Endometrial microvascular endothelial cells (primary cell): ENCODE results near the gene LRRTM4. TPM values are rescaled to one million over a fixed set of nuclear protein-coding genes. Genes with fewer than 3 reads are reported as not detected.

ENCODE experiments used
- in situ Hi-C: cut with HindIII; loops from 2 replicates; pipeline ENCODE4 v1.10.0; 2017; ENCODE audit warnings: low sequenced_read_pairs, low pct_unique_long_range_greater_than_20kb; ENCODE audit errors: inconsistent ontology term
- total RNA-seq: library from RNA; depleted of rRNA; stranded (reverse); fragments of >200 nt; gene quantifications from one replicate; pipeline ENCODE4 v1.2.3, GENCODE V29; 2015; ENCODE audit errors: inconsistent ontology term

Gene LRRTM4
- total RNA-seq, 1 donor from 2014 or later, result not detected

DNA sequence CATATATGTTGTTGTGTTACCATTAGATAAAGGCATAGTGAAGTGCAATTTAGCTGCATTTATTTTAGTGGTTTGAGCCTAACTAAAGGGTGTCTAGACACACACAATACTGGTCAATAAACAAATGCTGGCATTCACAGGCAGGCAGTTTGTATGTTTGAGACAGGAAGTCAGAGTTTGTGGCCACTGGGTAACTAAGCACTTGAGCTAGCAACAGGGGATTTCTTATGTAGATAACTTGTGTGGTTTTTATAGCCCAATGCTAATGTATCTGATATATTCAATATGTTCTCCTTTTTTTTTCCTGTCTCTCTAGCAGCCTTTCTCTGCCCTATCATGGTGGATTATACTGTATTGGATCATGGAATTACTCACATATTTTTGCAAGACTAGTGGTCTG lies 38.1 kb downstream of the LRRTM4 start:
- in situ Hi-C loops, result no loop called here

DNA sequence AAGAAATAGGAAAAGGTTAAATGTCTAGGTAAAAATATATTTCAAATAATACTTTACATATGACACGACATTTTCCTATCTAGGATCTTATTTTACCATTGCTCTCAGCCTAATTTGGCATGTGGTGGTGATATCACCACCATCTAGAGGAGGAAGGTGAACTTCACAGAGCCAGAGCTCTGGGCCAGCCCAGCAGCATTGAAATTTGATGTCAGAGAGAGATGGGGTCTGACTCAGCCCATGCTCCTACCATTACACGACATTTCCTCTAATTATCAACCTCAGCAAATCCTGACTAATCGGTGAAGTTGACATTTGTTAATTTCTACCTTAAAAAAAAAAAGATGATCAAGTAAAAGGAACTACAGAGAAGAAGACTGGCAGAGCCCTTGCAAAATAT lies 42.3 kb downstream of the LRRTM4 start:
- in situ Hi-C loops, result no loop called here

DNA sequence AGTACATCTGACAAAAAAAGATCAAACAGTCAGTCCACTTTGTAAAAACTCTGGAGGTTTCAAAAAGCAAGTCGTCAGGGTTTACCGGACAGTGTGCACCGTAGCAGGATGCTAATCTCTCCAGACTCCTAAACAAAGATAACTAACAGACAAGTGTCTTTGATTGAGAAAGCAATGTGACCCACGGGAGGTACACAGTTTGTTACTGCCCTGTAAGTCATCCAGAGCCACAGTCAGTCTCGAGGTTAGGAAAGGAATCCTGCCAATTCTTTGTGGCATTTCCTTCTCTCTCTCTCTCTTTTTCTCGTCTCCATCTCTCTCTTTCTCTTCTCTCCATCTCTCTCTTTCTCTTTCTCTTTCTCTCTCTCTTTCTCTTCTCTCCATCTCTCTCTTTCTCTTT lies 42.8 kb downstream of the LRRTM4 start:
- in situ Hi-C loops, result no loop called here

DNA sequence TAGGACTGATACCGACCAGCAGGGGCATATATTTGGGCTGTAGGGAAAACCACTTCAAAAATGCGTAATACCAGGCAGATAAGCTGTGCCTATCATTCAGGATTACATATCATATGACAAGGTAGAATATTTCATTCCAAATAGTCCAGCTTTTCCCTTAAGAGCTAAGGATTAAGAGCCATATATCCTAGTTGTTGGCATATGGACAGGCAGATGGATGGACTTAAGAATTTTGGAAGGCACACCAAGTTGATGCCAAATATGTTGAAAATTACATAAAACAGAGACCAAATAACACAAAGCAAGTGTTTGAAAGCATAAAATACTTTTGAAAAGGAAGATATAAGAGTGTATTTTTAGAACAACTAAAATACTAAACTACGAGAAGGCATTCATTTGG lies 52.1 kb downstream of the LRRTM4 start:
- in situ Hi-C loops, result no loop called here

DNA sequence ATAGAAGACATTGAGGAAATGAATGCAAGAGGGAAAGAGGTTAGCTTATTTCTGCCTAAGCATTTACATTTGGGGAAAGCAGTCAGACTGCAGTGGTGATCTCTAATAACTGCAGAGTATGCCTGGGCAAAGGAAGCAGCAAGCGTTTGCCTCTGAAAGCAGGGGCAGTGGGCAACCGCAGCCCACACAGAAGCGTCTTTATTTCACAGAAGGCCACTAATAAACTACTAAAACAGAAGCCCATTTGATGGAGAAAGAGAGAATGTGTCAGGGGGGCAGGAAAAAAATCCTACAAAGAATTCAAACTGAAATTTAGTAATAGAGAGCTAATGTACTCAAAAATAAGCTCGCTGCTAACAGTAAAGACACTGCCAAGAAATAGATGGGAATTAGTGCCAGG lies 53.1 kb downstream of the LRRTM4 start:
- in situ Hi-C loops, result no loop called here

DNA sequence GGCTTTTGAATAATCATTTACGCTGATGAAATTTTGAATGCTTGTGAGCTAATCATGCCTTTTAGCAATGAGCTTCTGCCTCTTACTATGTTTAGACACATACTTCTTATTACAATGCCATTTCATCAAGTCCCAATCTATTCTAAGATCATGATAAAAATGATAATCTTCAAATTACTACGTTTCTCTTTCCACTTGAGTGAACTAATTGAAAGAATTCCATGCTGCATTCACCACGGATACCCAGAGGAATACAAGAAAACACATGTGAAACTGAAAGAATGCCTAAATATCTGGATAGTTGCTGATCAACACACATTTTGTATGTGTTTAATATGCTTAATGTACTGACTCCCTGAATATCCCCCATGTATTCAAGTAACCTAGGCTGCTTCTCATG lies 62.3 kb downstream of the LRRTM4 start:
- in situ Hi-C loops, result no loop called here

DNA sequence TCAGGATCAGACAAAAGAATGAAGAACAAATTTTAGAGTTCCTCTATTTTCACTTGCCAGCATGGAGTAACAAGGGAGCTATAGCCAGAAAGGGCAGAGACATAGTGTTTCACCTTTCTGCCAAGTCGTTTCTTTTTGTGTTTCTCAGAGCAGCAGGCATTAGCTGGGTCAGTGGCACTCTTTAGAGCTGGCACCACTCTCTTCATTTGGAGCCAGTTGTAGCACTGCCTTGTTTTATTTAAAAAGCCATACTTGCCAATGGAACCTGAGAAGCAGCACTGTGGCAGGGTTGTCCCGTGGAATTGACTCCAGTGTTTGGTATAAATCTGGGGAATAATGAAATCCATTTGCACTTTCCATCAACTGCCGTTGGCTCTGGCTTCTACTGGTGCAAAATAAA lies 64.0 kb downstream of the LRRTM4 start:
- in situ Hi-C loops, result no loop called here

DNA sequence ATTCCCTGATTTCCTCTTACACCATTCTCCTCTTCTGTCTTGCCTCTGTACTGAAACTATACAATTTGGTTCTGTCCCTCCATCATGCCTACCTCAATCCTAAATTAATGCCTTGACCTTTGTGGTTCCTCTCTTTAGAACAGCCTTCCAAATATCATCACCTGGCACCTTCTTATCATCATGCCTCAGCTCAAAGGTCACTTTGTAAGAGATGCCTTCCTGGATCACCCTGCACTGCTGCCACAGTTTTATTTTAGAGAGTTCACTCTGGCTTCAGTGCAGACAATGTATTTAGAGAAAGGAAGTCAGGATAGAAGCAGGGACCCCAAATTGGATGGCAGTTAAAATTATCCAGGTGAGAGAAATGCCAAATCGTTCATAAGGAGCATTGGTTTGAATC lies 64.5 kb downstream of the LRRTM4 start:
- in situ Hi-C loops, result no loop called here

DNA sequence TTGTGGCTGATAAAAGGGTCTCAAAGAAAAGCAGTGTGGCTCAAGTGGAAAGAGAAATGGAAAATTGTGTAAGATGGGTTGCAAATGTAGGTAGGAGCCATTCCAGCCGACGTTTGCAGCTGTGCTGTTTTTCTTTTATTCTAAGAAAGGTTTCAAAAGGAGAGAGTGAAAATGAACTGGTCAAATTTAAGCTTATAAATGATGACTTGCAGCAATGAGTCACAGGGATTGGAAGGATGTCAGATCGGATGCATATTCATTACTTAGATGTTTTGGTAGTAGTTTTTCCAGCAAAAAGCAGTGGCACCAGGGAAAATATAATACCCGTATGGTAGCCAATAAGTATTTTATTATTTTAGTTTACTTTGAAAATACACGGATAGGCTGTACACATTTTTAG lies 79.1 kb downstream of the LRRTM4 start:
- in situ Hi-C loops, result no loop called here

DNA sequence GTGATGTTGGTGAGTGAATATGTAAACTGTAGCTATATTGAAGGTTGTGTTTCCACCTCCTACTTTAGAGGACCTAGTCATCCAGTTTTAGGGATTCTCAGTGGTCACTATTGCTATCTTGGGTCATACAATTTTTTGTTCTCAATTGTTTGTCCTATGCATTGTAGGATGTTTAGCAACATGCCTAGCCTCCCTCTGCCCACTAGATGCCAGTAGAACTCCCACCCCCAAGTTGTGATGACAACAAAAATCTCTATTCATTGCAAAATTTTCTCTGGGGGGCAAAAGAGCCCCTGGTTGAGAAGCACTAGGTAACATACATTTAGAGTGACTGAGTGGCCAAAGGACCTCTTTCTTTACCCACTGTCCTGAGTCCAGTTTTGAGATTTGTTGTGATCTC lies 87.3 kb downstream of the LRRTM4 start:
- in situ Hi-C loops, result no loop called here

DNA sequence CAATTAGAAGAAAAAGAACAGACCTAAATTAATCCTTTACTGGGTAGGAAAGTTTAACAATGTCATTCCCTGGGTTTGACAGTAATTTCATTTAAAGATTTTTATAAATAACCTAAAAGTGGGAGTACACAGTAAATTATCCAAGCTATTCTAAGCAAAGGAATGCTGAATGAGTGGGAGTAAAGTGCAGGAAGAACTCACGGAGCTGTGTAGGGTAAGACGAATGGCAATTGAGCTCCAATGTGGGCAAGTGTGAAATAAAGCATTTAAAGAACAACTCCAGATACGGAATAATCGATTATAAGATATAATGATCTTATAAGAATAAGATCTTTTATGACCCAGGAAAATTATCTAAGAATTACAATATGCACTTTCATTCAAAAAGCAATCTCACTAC lies 93.2 kb downstream of the LRRTM4 start:
- in situ Hi-C loops, result no loop called here

DNA sequence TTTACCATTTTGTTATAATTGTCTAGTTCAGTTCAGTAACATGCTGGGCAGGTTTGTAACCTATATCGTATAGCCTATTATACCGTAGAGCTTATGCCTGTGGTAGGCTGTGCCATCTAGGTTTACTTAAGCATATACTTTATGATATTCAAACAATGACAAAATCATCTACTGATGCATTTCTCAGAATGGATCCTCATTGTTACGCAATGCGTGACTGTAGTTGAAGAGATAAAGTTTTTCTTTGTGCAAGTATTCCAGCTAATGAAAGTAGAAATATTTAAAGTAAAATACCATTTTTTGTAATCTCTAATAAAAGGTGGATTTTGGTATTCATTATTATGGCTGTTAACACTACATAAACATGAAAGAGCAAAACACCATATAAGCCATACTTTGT lies 100.2 kb downstream of the LRRTM4 start:
- in situ Hi-C loops, result no loop called here

DNA sequence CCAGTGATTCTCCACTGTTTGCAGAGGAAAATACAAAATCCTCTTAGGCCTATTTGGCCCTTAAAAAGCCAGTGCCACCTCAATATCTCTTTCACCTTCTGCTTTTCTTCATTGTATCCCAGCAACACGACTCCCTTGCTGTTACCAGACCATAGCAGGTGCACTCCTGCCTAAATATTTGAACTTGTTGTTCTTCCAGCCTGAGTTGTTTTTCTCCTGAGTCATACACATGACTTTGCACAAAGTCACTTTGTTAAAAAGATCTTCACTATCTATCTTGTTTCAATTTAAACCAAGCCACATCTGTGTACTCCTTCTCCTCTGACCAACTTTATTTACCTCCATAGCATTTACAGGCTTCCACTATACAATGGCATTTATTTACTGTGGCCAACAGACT lies 103.6 kb downstream of the LRRTM4 start:
- in situ Hi-C loops, result no loop called here

DNA sequence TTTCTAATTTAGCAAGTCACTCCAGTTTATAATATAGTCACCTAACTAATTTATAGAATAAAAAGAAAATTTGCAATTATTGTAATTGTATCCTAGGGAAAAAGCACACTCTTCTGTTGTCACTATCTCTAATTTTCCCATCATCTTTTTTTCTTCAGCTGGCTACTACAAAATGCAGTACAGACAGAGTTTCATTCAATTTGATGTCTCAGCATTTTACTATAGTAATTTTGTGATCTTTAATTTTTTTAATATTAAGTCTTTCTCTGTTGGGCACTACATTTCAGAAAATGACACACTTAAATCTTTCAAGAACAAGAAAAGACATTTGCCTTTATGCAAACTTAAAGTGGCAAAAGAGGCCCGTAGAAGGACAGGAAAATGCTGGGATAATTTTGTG lies 118.0 kb downstream of the LRRTM4 start:
- in situ Hi-C loops, result no loop called here

DNA sequence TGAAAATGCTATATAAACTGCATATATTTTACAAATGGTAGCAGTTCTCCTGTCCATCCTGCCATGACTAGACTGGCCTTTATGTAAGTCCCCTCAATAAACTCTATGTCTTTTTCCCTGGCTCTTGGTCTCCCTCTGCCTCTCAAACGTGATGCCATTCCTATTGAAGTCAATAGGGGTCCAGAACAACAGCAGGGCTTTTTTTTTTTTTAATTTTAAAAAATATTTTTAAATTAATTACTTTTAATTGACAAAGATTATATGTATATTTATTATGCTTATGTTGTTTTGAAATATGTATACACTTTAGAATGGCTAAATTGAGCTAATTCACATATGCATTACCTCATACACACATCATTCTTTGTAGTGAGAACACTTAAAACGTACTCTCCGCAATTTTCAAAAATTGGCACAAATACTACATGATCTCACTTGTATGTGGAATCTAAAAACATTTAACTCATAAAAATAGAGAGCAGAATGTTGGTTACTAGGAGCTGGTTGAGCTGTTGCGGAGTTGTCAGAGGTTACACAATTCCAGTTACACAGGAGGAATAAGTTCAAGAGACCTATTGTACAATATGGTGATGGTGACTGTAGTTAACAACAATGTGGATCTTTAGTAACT lies 123.1 kb downstream of the LRRTM4 start:
- in situ Hi-C loops, result no loop called here

DNA sequence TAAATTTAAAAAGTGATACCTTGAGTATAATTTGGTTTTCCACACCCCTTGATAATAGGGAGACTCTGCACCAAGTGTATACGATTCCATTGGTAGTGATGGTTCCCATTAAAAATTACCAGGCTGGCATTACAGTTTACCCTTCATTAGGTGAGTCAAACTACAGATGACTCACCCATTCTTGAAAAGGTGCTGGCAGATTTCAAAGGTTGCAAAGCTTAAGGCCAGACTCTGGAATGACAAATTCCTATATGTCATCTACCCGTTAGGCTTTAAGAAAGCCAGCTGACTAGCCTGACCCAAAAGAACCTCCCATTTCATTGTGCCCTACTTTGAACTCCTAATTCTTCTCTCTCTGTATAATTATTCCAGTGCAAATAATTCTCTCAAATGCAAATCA lies 124.4 kb downstream of the LRRTM4 start:
- in situ Hi-C loops, result no loop called here

DNA sequence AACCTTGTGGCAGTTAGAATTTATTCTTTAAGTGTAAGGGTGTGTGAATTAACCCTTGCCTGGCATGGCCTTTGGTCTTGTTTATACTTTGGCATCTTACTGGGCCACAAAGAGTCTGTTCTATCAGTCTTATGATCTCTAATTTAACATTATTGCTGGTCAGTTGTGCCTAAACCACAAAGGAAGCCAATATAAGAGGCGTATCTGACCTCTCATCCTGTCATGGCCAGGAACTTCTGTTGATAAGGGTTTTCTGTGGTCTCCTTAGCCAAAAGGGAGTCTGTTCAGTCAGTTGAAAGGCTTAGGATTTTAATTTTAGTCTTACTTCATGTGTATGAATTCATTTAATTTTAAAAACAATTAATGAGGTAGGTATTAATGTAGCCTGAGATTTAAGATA lies 127.2 kb downstream of the LRRTM4 start:
- in situ Hi-C loops, result no loop called here

DNA sequence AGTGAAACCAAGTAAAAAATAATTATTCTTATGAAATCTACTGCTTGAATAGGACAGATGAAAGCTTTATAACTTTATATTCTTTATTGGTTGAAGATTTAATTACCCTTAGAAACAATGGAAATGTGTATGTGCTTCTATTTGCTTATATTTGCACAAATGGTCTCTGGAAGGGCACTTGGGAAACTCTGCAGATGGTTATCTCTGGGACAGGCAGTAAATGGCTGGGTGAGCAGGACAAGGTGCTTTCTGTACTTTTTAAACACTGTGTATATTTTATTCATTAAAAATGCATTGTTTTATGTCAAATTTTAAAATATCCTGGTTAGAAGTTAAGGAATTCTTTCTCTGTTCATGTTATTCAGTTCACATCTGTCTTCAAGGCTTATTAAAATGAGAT lies 131.1 kb downstream of the LRRTM4 start:
- in situ Hi-C loops, result no loop called here

DNA sequence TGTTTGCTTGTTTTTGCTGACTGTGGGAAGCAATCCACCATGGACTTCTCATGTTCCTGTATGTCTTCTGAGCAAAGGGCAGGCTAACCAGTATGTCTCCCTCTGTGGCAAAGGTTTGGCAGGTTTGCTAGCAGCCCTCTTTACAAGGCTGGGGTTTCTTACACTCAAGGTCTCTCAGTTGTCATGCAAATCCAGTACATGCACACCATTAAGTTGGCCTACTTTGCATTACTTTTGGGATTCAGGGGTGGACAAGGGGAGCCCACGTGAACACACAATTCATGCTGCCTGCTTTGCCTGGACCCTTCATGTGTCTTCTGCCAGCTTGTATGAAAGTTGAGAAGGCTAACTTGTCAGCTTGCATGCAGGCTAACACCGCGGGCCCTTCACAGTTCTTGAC lies 134.9 kb downstream of the LRRTM4 start:
- in situ Hi-C loops, result no loop called here

DNA sequence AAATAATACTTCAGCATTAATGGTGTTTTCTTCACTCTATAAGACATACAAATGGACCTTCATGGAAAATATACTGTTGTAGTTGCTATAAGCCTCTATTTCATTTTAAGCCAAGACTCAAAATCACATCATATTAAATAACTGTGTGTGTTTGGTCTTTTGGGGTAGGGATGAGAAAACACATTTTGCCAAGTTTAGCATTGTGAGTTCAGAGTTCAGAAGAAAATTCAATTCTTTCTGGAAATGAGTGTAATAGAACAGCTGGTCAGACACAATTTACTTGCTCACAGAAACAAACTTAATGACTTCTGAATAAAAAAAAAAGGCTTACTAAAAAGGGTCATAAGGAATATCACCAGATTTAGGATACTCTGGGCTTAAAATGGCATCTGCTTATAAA lies 149.5 kb downstream of the LRRTM4 start:
- in situ Hi-C loops, result no loop called here

DNA sequence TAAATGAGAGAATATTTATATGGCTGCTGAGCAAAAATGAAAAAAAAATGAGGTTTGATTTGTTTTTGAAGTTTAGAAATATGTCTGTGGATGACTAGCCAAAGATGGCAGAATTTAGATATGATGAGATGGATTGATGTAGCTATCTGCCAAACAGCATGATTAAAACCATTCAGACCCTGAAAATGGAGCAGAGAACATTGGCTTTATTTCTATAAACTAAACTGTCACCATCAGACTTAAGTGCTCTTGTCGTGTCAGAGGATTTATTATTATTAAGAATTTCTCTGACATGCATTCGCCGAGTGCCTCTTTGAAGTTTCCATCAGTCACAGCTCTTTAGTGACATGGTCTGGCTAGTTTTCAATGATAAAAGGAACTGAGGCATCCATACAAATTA lies 151.7 kb downstream of the LRRTM4 start:
- in situ Hi-C loops, result no loop called here

DNA sequence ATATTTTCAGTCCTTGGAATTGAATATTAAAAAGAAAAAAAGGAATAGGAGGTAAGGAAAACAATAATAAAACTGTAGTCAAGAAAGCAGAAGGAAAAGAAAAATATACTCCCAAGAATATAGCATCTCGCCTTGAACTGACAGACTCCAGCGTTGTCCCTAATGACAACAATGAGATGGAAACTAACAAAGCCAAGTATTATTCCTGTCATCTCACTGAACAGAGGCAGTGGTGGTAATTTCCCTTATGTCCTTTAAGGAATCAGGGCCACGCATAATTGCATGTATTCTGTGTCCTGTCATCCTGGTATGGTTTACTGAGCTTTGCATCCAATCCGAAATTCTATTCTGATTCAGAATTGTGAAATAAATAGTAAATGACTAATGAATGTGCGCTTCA lies 158.9 kb downstream of the LRRTM4 start:
- in situ Hi-C loops, result no loop called here
